BE2C (cell line): ENCODE measurements around the gene TMEM259.

Source experiments
- DNase-seq: peaks from one replicate; pipeline ENCODE4 v3.0.0-alpha.2; 2020
- H3K27me3 ChIP-seq: fragments of 250-450 bp; sonication (Bioruptor Pico); 2 replicates; pipeline ENCODE4 v1.5.1; 2020; ENCODE audit warnings: mild to moderate bottlenecking
- H3K36me3 ChIP-seq: fragments of 250-450 bp; sonication (Bioruptor Pico); 2 replicates; pipeline ENCODE4 v1.5.1; 2020; ENCODE audit warnings: mild to moderate bottlenecking
- H3K4me1 ChIP-seq: fragments of 250-450 bp; sonication (Bioruptor Pico); 2 replicates; pipeline ENCODE4 v1.5.1; 2020
- H3K4me3 ChIP-seq: 2 replicates; pipeline ENCODE4 v1.5.1; 2011; ENCODE audit warnings: low read depth, low read length
- H3K9me3 ChIP-seq: fragments of 250-450 bp; sonication (Bioruptor Pico); 2 replicates; pipeline ENCODE4 v1.5.1; 2020
- CTCF ChIP-seq: IDR thresholded peaks from 2 replicates; pipeline ENCODE4 v1.5.1; 2012; ENCODE audit warnings: mild to moderate bottlenecking, low read depth, low read length

The TMEM259 gene

GRCh38 chr19:966485-967088 is 54.3 kb downstream of the TMEM259 start:
- H3K4me1 ChIP-seq: no peaks in the 10 kb centered on the region
- H3K4me3 ChIP-seq: no peak overlapping the region
- H3K27me3 ChIP-seq: no peaks in the 10 kb centered on the region
- H3K9me3 ChIP-seq: peaks cover 5% of the 10 kb centered on the region; the same call in 1 of the 2 replicates
- H3K36me3 ChIP-seq: peaks cover 55% of the 10 kb centered on the region
- DNase-seq: peak; percentile 8
- no peak for TF ChIP-seq CTCF

GRCh38 chr19:964761-965694 is 55.9 kb downstream of the TMEM259 start:
- H3K4me3 ChIP-seq: no peak overlapping the region
- peaks cover 42% of the 10 kb centered on the region for H3K36me3 ChIP-seq
- no peaks in the 10 kb centered on the region for H3K9me3 ChIP-seq
- no peaks in the 10 kb centered on the region for H3K27me3 ChIP-seq
- DNase-seq: no peak
- H3K4me1 ChIP-seq: no peaks in the 10 kb centered on the region
- TF ChIP-seq CTCF: no peak

GRCh38 chr19:964116-964520 is 56.8 kb downstream of the TMEM259 start:
- H3K4me3 ChIP-seq: no peak overlapping the region
- no peaks in the 10 kb centered on the region for H3K4me1 ChIP-seq
- DNase-seq: peak; percentile 6
- H3K36me3 ChIP-seq: peaks cover 36% of the 10 kb centered on the region
- H3K27me3 ChIP-seq: no peaks in the 10 kb centered on the region
- no peak for TF ChIP-seq CTCF
- H3K9me3 ChIP-seq: no peaks in the 10 kb centered on the region

GRCh38 chr19:963486-963951 is 57.4 kb downstream of the TMEM259 start:
- no peaks in the 10 kb centered on the region for H3K27me3 ChIP-seq
- no peaks in the 10 kb centered on the region for H3K9me3 ChIP-seq
- H3K36me3 ChIP-seq: peaks cover 30% of the 10 kb centered on the region
- peak; percentile 8 for DNase-seq
- no peak overlapping the region for H3K4me3 ChIP-seq
- TF ChIP-seq CTCF: no peak
- no peaks in the 10 kb centered on the region for H3K4me1 ChIP-seq

- TF ChIP-seq CTCF: no peak
- peaks cover 27% of the 10 kb centered on the region for H3K36me3 ChIP-seq
- H3K4me3 ChIP-seq: no peak overlapping the region
- no peaks in the 10 kb centered on the region for H3K27me3 ChIP-seq
- no peaks in the 10 kb centered on the region for H3K4me1 ChIP-seq
- no peaks in the 10 kb centered on the region for H3K9me3 ChIP-seq
- DNase-seq: no peak
These were observed 58.1 kb downstream of the TMEM259 start for GRCh38 chr19:962683-963400.
